K562 (cell line): ENCODE data around the gene NRCAM. TPM values are rescaled to one million over a fixed set of nuclear protein-coding genes. Genes with fewer than 3 reads are reported as not detected.

Source experiments
- GATA2 ChIP-seq: sonication (generic); formaldehyde crosslinking; IDR thresholded peaks from 2 replicates; pipeline ENCODE4 v1.4.0; 2020; ENCODE audit warnings: mild to moderate bottlenecking, missing genetic modification reagents
- MAFG ChIP-seq: fragments of 450-650 bp; conservative IDR thresholded peaks from 2 replicates; pipeline ENCODE4 v1.6.1; 2016; ENCODE audit warnings: missing genetic modification characterization, missing compliant biosample characterization
- MBD2 ChIP-seq: sonication (generic); IDR thresholded peaks from 2 replicates; pipeline ENCODE4 v1.6.1; 2016; ENCODE audit warnings: low read depth, borderline replicate concordance
- PML ChIP-seq: IDR thresholded peaks from 2 replicates; pipeline ENCODE4 v1.6.1; 2012; ENCODE audit warnings: low read length, inconsistent platforms
- ZNF785 ChIP-seq: fragments of 250-450 bp; sonication (Bioruptor Pico); IDR thresholded peaks from 2 replicates; pipeline ENCODE4 v1.4.0; 2020; ENCODE audit warnings: mild to moderate bottlenecking
- polyA plus RNA-seq, 8 experiments: library from polyadenylated mRNA; depleted of rRNA in 4 of 8; stranded (reverse) in 5 of 8; unstranded in 3 of 8; fragments of >200 nt; fragmentation: Nextera tagmentation in 2 of 8; fragmentation: Illumina TruSeq in 1 of 8; extraction: Ambion mirVana in 2 of 8; extraction: Trizol in 1 of 8; gene quantifications; 2 replicates each; pipeline versions ENCODE4 v1.2.1 to v1.2.3, GENCODE V29; 2011 to 2014; ENCODE audit warnings: inconsistent platforms in 1 of 8, missing spikeins in 1 of 8
- total RNA-seq, 7 experiments: library from RNA; depleted of rRNA in 6 of 7; stranded (reverse); fragments of >200 nt in 6 of 7; fragmentation: Illumina TruSeq in 2 of 7; extraction: Trizol in 2 of 7; gene quantifications; 2 replicates each; pipeline versions ENCODE4 v1.2.1 to v1.2.3, GENCODE V29; 2011 to 2021; ENCODE audit warnings: low replicate concordance in 1 of 7
- TF ChIP-seq, protein P1 (sequence below): fragments of 450-650 bp; IDR thresholded peaks from 2 replicates; pipeline ENCODE4 v1.6.1; 2018; ENCODE audit not compliant: partially characterized antibody
- TF ChIP-seq, protein P2 (sequence below): fragments of 450-650 bp; IDR thresholded peaks from 2 replicates; pipeline ENCODE4 v1.6.1; 2016; ENCODE audit warnings: low read depth, mild to moderate bottlenecking, moderate library complexity
- TF ChIP-seq, protein P3 (sequence below): sonication (generic); formaldehyde crosslinking; IDR thresholded peaks from 2 replicates; pipeline ENCODE4 v1.8.0; 2023; ENCODE audit warnings: mild to moderate bottlenecking, missing genetic modification reagents
- TF ChIP-seq, protein P4 (sequence below), 2 experiments: fragments of 150-350 bp in 1 of 2; IDR thresholded peaks; 2 replicates each; pipeline ENCODE4 v1.6.1; 2012 to 2016; ENCODE audit warnings: low read depth in 2 of 2, low read length in 2 of 2, mild to moderate bottlenecking in 1 of 2, moderate library complexity in 1 of 2
- TF ChIP-seq, protein P5 (sequence below), 2 experiments: IDR thresholded peaks; 2 replicates each; pipeline ENCODE4 v1.6.1; 2012; ENCODE audit warnings: improper control_type of control experiment in 2 of 2, low read depth in 2 of 2, low read length in 2 of 2, borderline replicate concordance in 1 of 2
- TF ChIP-seq, protein P6 (sequence below): fragments of 250-450 bp; sonication (Bioruptor Pico); IDR thresholded peaks from 2 replicates; pipeline ENCODE4 v1.8.0; 2021; ENCODE audit warnings: moderate library complexity, mild to moderate bottlenecking, inconsistent platforms

The NRCAM gene
- total and polyA plus RNA-seq, 9 of the 15 experiments (the other 6 are each of a cell fraction or from before 2014, with no cell fraction given) = 0.03 to 0.54 (median 0.12) TPM; not detected in 1

DNA sequence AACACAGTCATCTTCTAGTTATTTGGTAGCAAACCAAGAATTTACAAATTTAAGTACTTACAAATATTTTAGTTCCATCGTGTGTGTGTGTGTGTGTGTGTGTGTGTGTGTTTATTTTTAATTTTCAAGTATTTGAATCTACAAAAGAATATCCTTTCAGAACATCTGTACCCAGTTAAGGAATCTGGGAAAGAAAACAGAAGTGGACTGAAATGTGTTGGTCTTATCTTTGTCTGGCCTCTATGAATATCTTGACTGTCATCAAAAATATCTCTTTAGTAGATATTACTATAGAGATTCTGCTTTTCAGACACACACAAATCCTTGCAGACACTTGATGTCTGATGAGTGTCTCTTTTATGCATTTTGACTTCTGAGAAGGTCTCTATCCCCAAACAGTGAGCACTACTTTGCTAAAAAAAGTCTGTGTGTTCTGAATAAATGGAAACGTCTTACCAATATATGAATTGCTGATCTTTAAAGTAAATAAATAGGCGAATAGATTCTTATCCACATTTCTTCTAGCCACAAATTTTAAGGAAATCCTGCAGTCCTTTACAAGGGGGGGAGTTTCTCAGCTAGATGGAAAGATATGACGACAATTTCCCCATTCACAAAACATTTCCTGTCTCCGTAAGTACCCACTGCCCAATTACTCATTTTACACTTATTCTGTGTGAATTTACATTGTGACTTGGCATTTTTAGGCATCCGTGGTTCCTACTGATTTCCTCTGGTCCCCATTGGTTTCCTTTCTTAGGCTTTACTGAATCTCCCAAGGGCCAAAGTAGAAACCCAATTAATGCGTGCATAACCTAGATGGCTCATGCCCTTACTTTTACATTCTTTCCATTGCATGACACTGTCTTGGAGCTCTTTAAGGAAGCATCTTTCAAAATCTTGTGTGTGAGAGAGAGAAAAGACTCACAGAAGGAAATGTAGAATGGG, 36.0 kb downstream of the NRCAM start (continued):
- TF ChIP-seq, protein P1, sequence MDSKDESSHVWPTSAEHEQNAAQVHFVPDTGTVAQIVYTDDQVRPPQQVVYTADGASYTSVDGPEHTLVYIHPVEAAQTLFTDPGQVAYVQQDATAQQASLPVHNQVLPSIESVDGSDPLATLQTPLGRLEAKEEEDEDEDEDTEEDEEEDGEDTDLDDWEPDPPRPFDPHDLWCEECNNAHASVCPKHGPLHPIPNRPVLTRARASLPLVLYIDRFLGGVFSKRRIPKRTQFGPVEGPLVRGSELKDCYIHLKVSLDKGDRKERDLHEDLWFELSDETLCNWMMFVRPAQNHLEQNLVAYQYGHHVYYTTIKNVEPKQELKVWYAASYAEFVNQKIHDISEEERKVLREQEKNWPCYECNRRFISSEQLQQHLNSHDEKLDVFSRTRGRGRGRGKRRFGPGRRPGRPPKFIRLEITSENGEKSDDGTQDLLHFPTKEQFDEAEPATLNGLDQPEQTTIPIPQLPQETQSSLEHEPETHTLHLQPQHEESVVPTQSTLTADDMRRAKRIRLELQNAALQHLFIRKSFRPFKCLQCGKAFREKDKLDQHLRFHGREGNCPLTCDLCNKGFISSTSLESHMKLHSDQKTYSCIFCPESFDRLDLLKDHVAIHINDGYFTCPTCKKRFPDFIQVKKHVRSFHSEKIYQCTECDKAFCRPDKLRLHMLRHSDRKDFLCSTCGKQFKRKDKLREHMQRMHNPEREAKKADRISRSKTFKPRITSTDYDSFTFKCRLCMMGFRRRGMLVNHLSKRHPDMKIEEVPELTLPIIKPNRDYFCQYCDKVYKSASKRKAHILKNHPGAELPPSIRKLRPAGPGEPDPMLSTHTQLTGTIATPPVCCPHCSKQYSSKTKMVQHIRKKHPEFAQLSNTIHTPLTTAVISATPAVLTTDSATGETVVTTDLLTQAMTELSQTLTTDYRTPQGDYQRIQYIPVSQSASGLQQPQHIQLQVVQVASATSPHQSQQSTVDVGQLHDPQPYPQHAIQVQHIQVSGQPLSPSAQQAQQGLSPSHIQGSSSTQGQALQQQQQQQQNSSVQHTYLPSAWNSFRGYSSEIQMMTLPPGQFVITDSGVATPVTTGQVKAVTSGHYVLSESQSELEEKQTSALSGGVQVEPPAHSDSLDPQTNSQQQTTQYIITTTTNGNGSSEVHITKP = peak; percentile 51
- TF ChIP-seq MAFG (tag) (peak; percentile 45; the same call in 1 of the 2 replicates), MBD2 (no peak), PML (no peak), ZNF785 (no peak), GATA2 (no peak)
- TF ChIP-seq, protein P2, sequence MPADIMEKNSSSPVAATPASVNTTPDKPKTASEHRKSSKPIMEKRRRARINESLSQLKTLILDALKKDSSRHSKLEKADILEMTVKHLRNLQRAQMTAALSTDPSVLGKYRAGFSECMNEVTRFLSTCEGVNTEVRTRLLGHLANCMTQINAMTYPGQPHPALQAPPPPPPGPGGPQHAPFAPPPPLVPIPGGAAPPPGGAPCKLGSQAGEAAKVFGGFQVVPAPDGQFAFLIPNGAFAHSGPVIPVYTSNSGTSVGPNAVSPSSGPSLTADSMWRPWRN = no peak
- TF ChIP-seq, protein P3, sequence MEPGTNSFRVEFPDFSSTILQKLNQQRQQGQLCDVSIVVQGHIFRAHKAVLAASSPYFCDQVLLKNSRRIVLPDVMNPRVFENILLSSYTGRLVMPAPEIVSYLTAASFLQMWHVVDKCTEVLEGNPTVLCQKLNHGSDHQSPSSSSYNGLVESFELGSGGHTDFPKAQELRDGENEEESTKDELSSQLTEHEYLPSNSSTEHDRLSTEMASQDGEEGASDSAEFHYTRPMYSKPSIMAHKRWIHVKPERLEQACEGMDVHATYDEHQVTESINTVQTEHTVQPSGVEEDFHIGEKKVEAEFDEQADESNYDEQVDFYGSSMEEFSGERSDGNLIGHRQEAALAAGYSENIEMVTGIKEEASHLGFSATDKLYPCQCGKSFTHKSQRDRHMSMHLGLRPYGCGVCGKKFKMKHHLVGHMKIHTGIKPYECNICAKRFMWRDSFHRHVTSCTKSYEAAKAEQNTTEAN (CRISPR knock-in tag) = no peak
- TF ChIP-seq, protein P4, sequence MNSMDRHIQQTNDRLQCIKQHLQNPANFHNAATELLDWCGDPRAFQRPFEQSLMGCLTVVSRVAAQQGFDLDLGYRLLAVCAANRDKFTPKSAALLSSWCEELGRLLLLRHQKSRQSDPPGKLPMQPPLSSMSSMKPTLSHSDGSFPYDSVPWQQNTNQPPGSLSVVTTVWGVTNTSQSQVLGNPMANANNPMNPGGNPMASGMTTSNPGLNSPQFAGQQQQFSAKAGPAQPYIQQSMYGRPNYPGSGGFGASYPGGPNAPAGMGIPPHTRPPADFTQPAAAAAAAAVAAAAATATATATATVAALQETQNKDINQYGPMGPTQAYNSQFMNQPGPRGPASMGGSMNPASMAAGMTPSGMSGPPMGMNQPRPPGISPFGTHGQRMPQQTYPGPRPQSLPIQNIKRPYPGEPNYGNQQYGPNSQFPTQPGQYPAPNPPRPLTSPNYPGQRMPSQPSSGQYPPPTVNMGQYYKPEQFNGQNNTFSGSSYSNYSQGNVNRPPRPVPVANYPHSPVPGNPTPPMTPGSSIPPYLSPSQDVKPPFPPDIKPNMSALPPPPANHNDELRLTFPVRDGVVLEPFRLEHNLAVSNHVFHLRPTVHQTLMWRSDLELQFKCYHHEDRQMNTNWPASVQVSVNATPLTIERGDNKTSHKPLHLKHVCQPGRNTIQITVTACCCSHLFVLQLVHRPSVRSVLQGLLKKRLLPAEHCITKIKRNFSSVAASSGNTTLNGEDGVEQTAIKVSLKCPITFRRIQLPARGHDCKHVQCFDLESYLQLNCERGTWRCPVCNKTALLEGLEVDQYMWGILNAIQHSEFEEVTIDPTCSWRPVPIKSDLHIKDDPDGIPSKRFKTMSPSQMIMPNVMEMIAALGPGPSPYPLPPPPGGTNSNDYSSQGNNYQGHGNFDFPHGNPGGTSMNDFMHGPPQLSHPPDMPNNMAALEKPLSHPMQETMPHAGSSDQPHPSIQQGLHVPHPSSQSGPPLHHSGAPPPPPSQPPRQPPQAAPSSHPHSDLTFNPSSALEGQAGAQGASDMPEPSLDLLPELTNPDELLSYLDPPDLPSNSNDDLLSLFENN (IDR thresholded peaks at IDR 0.05; ENCODE audit: low read depth in 2 of 2, low read length in 2 of 2) = no peak
- TF ChIP-seq, protein P5, sequence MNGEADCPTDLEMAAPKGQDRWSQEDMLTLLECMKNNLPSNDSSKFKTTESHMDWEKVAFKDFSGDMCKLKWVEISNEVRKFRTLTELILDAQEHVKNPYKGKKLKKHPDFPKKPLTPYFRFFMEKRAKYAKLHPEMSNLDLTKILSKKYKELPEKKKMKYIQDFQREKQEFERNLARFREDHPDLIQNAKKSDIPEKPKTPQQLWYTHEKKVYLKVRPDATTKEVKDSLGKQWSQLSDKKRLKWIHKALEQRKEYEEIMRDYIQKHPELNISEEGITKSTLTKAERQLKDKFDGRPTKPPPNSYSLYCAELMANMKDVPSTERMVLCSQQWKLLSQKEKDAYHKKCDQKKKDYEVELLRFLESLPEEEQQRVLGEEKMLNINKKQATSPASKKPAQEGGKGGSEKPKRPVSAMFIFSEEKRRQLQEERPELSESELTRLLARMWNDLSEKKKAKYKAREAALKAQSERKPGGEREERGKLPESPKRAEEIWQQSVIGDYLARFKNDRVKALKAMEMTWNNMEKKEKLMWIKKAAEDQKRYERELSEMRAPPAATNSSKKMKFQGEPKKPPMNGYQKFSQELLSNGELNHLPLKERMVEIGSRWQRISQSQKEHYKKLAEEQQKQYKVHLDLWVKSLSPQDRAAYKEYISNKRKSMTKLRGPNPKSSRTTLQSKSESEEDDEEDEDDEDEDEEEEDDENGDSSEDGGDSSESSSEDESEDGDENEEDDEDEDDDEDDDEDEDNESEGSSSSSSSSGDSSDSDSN (IDR thresholded peaks at IDR 0.05; ENCODE audit: borderline replicate concordance in 1 of 2, low read depth in 2 of 2, low read length in 2 of 2) = no peak
- TF ChIP-seq, protein P6, sequence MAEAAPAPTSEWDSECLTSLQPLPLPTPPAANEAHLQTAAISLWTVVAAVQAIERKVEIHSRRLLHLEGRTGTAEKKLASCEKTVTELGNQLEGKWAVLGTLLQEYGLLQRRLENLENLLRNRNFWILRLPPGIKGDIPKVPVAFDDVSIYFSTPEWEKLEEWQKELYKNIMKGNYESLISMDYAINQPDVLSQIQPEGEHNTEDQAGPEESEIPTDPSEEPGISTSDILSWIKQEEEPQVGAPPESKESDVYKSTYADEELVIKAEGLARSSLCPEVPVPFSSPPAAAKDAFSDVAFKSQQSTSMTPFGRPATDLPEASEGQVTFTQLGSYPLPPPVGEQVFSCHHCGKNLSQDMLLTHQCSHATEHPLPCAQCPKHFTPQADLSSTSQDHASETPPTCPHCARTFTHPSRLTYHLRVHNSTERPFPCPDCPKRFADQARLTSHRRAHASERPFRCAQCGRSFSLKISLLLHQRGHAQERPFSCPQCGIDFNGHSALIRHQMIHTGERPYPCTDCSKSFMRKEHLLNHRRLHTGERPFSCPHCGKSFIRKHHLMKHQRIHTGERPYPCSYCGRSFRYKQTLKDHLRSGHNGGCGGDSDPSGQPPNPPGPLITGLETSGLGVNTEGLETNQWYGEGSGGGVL (CRISPR knock-in tag) = no peak
